Raji (cell line): Measurements from ENCODE around the gene GATAD2B.

ENCODE experiments used
- POLR2A ChIP-seq: IDR thresholded peaks from 2 replicates; pipeline ENCODE4 v1.6.1; 2011; ENCODE audit warnings: low read depth, low read length, control low read depth; ENCODE audit not compliant: insufficient read depth

Gene GATAD2B

GRCh38 chr1:153957744-153958110 is 35.0 kb upstream of the GATAD2B start:
- TF ChIP-seq POLR2A, result no peak; the same call in 1 of the 2 replicates

GRCh38 chr1:153956997-153957715 is 34.4 kb upstream of the GATAD2B start:
- TF ChIP-seq POLR2A, result no peak

- TF ChIP-seq POLR2A, result no peak
Observed at GRCh38 chr1:153954826-153955225, 32.1 kb upstream of the GATAD2B start.

- TF ChIP-seq POLR2A, result no peak
Observed at GRCh38 chr1:153953859-153954365, 31.1 kb upstream of the GATAD2B start.

GRCh38 chr1:153951801-153952200 is 29.0 kb upstream of the GATAD2B start:
- no peak for TF ChIP-seq POLR2A

- no peak for TF ChIP-seq POLR2A
Observed at GRCh38 chr1:153951183-153951582, 28.4 kb upstream of the GATAD2B start.

GRCh38 chr1:153946622-153947241 is 24.0 kb upstream of the GATAD2B start, which contains the start of gene DENND4B:
TSS of gene DENND4B (minus strand) at chr1:153946718. CDS start at chr1:153944374, 2,344 bp downstream.
- no peak; the same call in 1 of the 2 replicates for TF ChIP-seq POLR2A

- peak; percentile 74 for TF ChIP-seq POLR2A
Observed at GRCh38 chr1:153945795-153946621, 23.2 kb upstream of the GATAD2B start.

GRCh38 chr1:153945131-153945794 is 22.5 kb upstream of the GATAD2B start:
- peak; percentile 64 for TF ChIP-seq POLR2A

- TF ChIP-seq POLR2A, result no peak
Observed at GRCh38 chr1:153944827-153945117, 22.0 kb upstream of the GATAD2B start.

- no peak for TF ChIP-seq POLR2A
Observed at GRCh38 chr1:153944005-153944826, 21.4 kb upstream of the GATAD2B start.

GRCh38 chr1:153942766-153943549 is 20.2 kb upstream of the GATAD2B start:
- no peak for TF ChIP-seq POLR2A
